ENCODE data around the gene FAM3A. TPM values are rescaled to one million over a fixed set of nuclear protein-coding genes. Genes with fewer than 3 reads are reported as not detected.
"Not testable (repeated sequence)": the region's sequence is repeated elsewhere in the genome, so short reads cannot be mapped to it uniquely, and the experiment has no call there.

Gene FAM3A
- total and polyA plus RNA-seq, 10 of the 15 experiments (the other 5 are each of a cell fraction or from before 2014, with no cell fraction given) = 0.29 to 21.1 (median 11.4) TPM

DNA sequence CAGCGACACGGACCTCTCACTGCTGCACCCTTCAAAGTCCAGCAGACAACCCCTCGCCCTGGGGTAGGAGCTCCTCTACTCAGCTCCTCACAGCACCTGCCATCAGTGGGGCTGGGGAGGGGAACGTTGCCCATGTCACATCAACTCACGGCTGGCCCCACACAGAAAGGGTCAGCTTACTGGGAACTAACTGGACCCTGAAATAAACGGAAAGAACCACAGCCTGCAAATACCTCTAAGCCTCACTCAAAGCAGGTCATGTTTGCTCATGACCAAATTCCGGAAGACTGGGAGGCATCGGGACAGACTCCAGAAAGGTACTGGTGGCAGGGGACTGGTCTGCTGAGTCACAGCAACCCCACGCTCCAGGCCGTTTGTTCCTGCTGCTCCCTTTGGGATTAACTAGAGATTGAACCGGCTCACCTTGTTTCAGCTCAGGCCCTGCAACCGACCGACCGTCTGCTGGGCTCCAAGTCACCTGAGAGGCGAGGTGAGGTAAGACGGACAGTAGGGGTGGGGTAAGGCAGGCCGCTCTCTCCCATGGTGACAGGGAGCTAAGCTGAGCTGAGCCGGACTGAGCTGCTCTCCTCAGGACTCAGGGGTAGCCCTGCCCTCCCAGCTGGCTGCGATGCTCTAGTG is 25.0 kb upstream of the FAM3A start:
- intact Hi-C loops (cut with micrococcal nuclease; ENCODE audit: unreplicated experiment) = no loop called here
- H3K9me3 ChIP-seq (replicated peaks; ENCODE audit: control insufficient read depth, insufficient read depth, low read length) = no peaks in the 10 kb centered on the region
- H2AFZ ChIP-seq (ENCODE audit: control insufficient read depth, low read depth, low read length) = no peak overlapping the region
- in situ Hi-C loops (cut with MboI) = loop anchor here (10.0 to 25.0 kb wide), 2 partner anchors 294 to 404 kb away; partner anchors contain the start of genes OPN1LW and SMIM9
- ChIA-PET RAD21 (ENCODE audit: unreplicated experiment) (no interaction called here), SMC1A (ENCODE audit: uncharacterized antibody, unreplicated experiment) (no interaction called here), CTCF (no interaction called here), POLR2A (no interaction called here)
- H3K27me3 ChIP-seq (replicated peaks in 1 of 2; ENCODE audit: control insufficient read depth in 2 of 2, insufficient read depth in 2 of 2, low read length in 1 of 2) = no peaks in the 10 kb centered on the region
- H3K4me1 ChIP-seq (ENCODE audit: control insufficient read depth, insufficient read depth, low read length) = peaks cover 14% of the 10 kb centered on the region
- TF ChIP-seq ZNF622 (IDR thresholded peaks at IDR 0.05) = no peak
- no peak for TF ChIP-seq BCL11A (IDR thresholded peaks at IDR 0.05; ENCODE audit: low read depth, low read length)
- no peak for TF ChIP-seq SUPT20H (IDR thresholded peaks at IDR 0.05; ENCODE audit: borderline replicate concordance, control insufficient read depth, low read depth, low read length)
- TF ChIP-seq KLF5 (IDR thresholded peaks at IDR 0.05; ENCODE audit: partially characterized antibody) = no peak
- TF ChIP-seq STAT1 (conservative IDR thresholded peaks at IDR 0.05) = no peak
- no peak for TF ChIP-seq MAX (IDR thresholded peaks at IDR 0.05; ENCODE audit: low read depth, low read length)
- no peak for TF ChIP-seq CREM (IDR thresholded peaks at IDR 0.05; ENCODE audit: low read depth)
- TF ChIP-seq MTA2 (IDR thresholded peaks at IDR 0.05; ENCODE audit: low read depth) = no peak
- no peak for TF ChIP-seq STAT3 (IDR thresholded peaks at IDR 0.05; ENCODE audit: low read depth, low read length)
- TF ChIP-seq TCF12 (IDR thresholded peaks at IDR 0.05; ENCODE audit: low read depth, low read length) = no peak
- TF ChIP-seq E4F1 (IDR thresholded peaks at IDR 0.05; ENCODE audit: borderline replicate concordance, partially characterized antibody) = no peak
- H3K9ac ChIP-seq (ENCODE audit: control insufficient read depth, insufficient read depth, low read length) = no peak overlapping the region
- H3K36me3 ChIP-seq (ENCODE audit: control insufficient read depth in 2 of 2, insufficient read depth in 2 of 2, low read length in 1 of 2) = no peaks in the 10 kb centered on the region
- FAIRE-seq (no peak), ATAC-seq (no peak), DNase-seq (ENCODE audit: low read depth, low spot score) (no peak)
- no peak overlapping the region for H3K27ac ChIP-seq (ENCODE audit: control insufficient read depth, insufficient read depth)
- H4K20me1 ChIP-seq (ENCODE audit: control insufficient read depth, insufficient read depth) = no peaks in the 10 kb centered on the region
- H3K4me2 ChIP-seq (ENCODE audit: control insufficient read depth, insufficient read depth) = no peak overlapping the region
- WGBS (ENCODE audit: insufficient coverage, insufficient replicate concordance, low lambda C conversion rate, missing lambda C conversion rate) = 61% methylated on average over 18 of the region's 19 CpGs
- no peak overlapping the region for H3K4me3 ChIP-seq
- peaks cover 2% of the 10 kb centered on the region for H3K79me2 ChIP-seq (ENCODE audit: control insufficient read depth, insufficient read depth, low read length)
- no TSS peak for BruUV-seq (replicated peaks)

- H3K4me3 ChIP-seq; H3K9ac ChIP-seq (ENCODE audit: control insufficient read depth, insufficient read depth, low read length); SMC1A ChIA-PET (ENCODE audit: uncharacterized antibody, unreplicated experiment); H3K27ac ChIP-seq (ENCODE audit: control insufficient read depth, insufficient read depth); H3K4me2 ChIP-seq (ENCODE audit: control insufficient read depth, insufficient read depth); BruUV-seq (replicated peaks); H3K79me2 ChIP-seq (ENCODE audit: control insufficient read depth, insufficient read depth, low read length); H3K9me3 ChIP-seq (replicated peaks; ENCODE audit: control insufficient read depth, insufficient read depth, low read length); H2AFZ ChIP-seq (ENCODE audit: control insufficient read depth, low read depth, low read length); ATAC-seq; H3K36me3 ChIP-seq (ENCODE audit: control insufficient read depth in 2 of 2, insufficient read depth in 2 of 2, low read length in 1 of 2); DNase-seq (ENCODE audit: low read depth, low spot score); H4K20me1 ChIP-seq (ENCODE audit: control insufficient read depth, insufficient read depth); RAD21 ChIA-PET (ENCODE audit: unreplicated experiment); POLR2A ChIA-PET; FAIRE-seq; intact Hi-C loops (cut with micrococcal nuclease; ENCODE audit: unreplicated experiment); H3K27me3 ChIP-seq (replicated peaks in 1 of 2; ENCODE audit: control insufficient read depth in 2 of 2, insufficient read depth in 2 of 2, low read length in 1 of 2): not testable (repeated sequence)
- CTCF ChIA-PET = interaction anchor here (1.2 kb wide), 1 partner anchor 13 kb away, joined by 5 read pairs; no protein-coding TSS in a partner anchor
- 52% methylated on average over 7 of the region's 7 CpGs for WGBS (ENCODE audit: insufficient coverage, insufficient replicate concordance, low lambda C conversion rate, missing lambda C conversion rate)
- H3K4me1 ChIP-seq (ENCODE audit: control insufficient read depth, insufficient read depth, low read length) = peaks cover 11% of the 10 kb centered on the region
- in situ Hi-C loops (cut with MboI) = loop anchor here (10.0 to 25.0 kb wide), 2 partner anchors 294 to 403 kb away; partner anchors contain the start of genes OPN1LW and SMIM9
Measured at GRCh38 chrX:154540365-154540764, 24.3 kb upstream of the FAM3A start.
